GM23338 (cell line): ENCODE results near the gene SORBS2. TPM values are rescaled to one million over a fixed set of nuclear protein-coding genes. Genes with fewer than 3 reads are reported as not detected.

Experiments
- ATAC-seq: fragments of 200-7000 bp; cut with Tn5 transposase; 3 replicates; pipeline ENCODE4 v1.9.1; 2020
- DNase-seq: peaks from one replicate; pipeline ENCODE4 v3.0.0-alpha.2; 2015; ENCODE audit warnings: low spot score
- H2AFZ ChIP-seq: fragments of 200-600 bp; sonication (generic); 2 replicates; pipeline ENCODE4 v1.8.0; 2016; ENCODE audit warnings: antibody characterized with exemption, mild to moderate bottlenecking, moderate library complexity
- H3F3A ChIP-seq: fragments of 200-600 bp; sonication (generic); replicated peaks from 2 replicates; pipeline ENCODE4 v1.8.0; 2017; ENCODE audit warnings: antibody characterized with exemption, mixed run types, low read depth
- H3K27ac ChIP-seq: fragments of 200-600 bp; sonication (generic); 2 replicates; pipeline ENCODE4 v1.6.1; 2016; ENCODE audit warnings: low read depth
- H3K27me3 ChIP-seq: fragments of 200-600 bp; sonication (generic); 2 replicates; pipeline ENCODE4 v1.8.0; 2016; ENCODE audit warnings: mild to moderate bottlenecking, mixed run types, moderate library complexity; ENCODE audit not compliant: insufficient read depth
- H3K36me3 ChIP-seq: fragments of 200-600 bp; sonication (generic); 2 replicates; pipeline ENCODE4 v1.8.0; 2016; ENCODE audit warnings: mild to moderate bottlenecking; ENCODE audit not compliant: insufficient read depth
- H3K4me1 ChIP-seq: fragments of 200-600 bp; sonication (generic); 2 replicates; pipeline ENCODE4 v1.8.0; 2016; ENCODE audit warnings: mild to moderate bottlenecking, moderate library complexity; ENCODE audit not compliant: insufficient read depth
- H3K4me2 ChIP-seq: fragments of 200-600 bp; sonication (generic); 2 replicates; pipeline ENCODE4 v1.7.1; 2017; ENCODE audit warnings: mixed run types
- H3K4me3 ChIP-seq: fragments of 200-600 bp; sonication (generic); 2 replicates; pipeline ENCODE4 v1.6.1; 2016; ENCODE audit warnings: mixed run types
- H3K79me2 ChIP-seq: fragments of 200-600 bp; sonication (generic); replicated peaks from 2 replicates; pipeline ENCODE4 v1.8.0; 2017; ENCODE audit warnings: mild to moderate bottlenecking; ENCODE audit not compliant: insufficient read depth
- H3K9me2 ChIP-seq: fragments of 200-600 bp; sonication (generic); 2 replicates; pipeline ENCODE4 v1.8.0; 2017; ENCODE audit not compliant: insufficient read depth
- H4K20me1 ChIP-seq: fragments of 200-600 bp; sonication (generic); replicated peaks from 2 replicates; pipeline ENCODE4 v1.8.0; 2017; ENCODE audit warnings: mild to moderate bottlenecking; ENCODE audit not compliant: insufficient read depth
- H3K27ac Mint-ChIP-seq: 2 replicates; pipeline ENCODE4 v1.8.0; 2020; ENCODE audit warnings: inconsistent platforms, mild to moderate bottlenecking, moderate library complexity, mixed read lengths
- H3K27me3 Mint-ChIP-seq: 3 replicates; pipeline ENCODE4 v1.8.0; 2022; ENCODE audit warnings: low read depth, mild to moderate bottlenecking, moderate library complexity, mixed read lengths, inconsistent platforms; ENCODE audit not compliant: insufficient read depth, poor library complexity
- H3K36me3 Mint-ChIP-seq: 3 replicates; pipeline ENCODE4 v1.8.0; 2021; ENCODE audit warnings: low read depth, mild to moderate bottlenecking, inconsistent platforms, moderate library complexity, mixed read lengths
- H3K4me1 Mint-ChIP-seq: 3 replicates; pipeline ENCODE4 v1.8.0; 2020; ENCODE audit warnings: mild to moderate bottlenecking, inconsistent platforms, mixed read lengths
- H3K4me3 Mint-ChIP-seq: 3 replicates; pipeline ENCODE4 v1.8.0; 2021; ENCODE audit warnings: moderate library complexity, mild to moderate bottlenecking, inconsistent platforms, mixed read lengths
- H3K9me3 Mint-ChIP-seq: 3 replicates; pipeline ENCODE4 v1.8.0; 2020; ENCODE audit warnings: moderate library complexity, mild to moderate bottlenecking, inconsistent platforms, mixed read lengths
- CREB1 ChIP-seq: fragments of 250-450 bp; sonication (Bioruptor Pico); IDR thresholded peaks from 2 replicates; pipeline ENCODE4 v1.5.0; 2020; ENCODE audit warnings: low read depth, mild to moderate bottlenecking, moderate library complexity
- REST ChIP-seq: IDR thresholded peaks from one replicate; pipeline ENCODE4 v1.6.1; 2018; ENCODE audit warnings: antibody characterized with exemption; ENCODE audit not compliant: unreplicated experiment
- polyA plus RNA-seq: library from polyadenylated mRNA; unstranded; fragments of >200 nt; fragmentation: Nextera tagmentation; extraction: Ambion mirVana; gene quantifications from 2 replicates; pipeline ENCODE4 v1.2.1, GENCODE V29; 2016
- total RNA-seq: library from RNA; depleted of rRNA; stranded (reverse); fragments of >200 nt; shearing (Covaris generic); gene quantifications from 2 replicates; pipeline ENCODE4 v1.2.3, GENCODE V29; 2014
- TF ChIP-seq, protein P1 (sequence below), 2 experiments: fragments of 200-600 bp in 1 of 2; sonication (generic) in 1 of 2; conservative IDR thresholded peaks; 2 replicates each; pipeline versions ENCODE4 v1.5.1 to v1.6.1; 2016 to 2017; ENCODE audit warnings: antibody characterized with exemption in 2 of 2, low read depth in 2 of 2, mild to moderate bottlenecking in 2 of 2, moderate library complexity in 1 of 2

The SORBS2 gene
- total and polyA plus RNA-seq, 2 experiments from 2014 or later: 17.8 to 27.6 TPM

DNA sequence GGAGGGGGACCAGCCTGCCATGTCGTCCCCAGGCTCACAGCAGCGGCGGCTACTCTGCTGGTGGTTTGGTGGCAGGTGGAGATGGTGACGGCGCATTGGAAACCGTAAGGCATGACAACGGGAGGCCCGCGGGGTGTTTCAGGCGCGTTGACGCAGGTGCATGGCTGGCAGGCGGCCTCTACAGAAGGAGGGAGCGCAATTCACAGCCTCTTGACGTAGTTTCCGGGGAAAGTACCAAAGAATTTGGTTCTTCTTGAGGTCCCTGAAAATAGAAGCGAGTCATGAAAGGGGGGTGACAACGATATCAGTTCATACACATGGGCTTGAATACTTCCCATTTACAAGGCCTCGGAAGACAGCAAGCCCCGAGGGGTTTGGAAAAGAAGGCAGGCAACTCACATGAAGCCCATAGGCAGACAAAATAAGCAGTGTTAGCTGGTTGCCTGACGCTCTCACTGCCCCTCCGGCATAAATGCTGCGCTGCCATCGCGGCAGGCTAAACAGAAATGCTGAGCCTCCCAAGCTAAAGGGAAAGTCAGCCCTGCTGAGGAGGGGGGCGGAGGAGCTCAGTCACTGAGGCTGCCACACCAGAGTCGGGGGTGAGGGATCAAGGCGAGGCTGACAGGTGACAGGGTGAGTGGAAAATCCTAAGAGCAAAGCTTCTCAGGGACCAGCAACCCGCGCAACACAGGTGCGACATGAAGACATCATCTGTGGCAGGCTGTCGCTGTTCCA lies 224.4 kb downstream of the SORBS2 start:
- H3K4me3 ChIP-seq: peak overlapping the region; percentile 42
- H3K27ac Mint-ChIP-seq: peak overlapping the region; percentile 84

More for the DNA sequence above, 224.4 kb downstream of the SORBS2 start:
- Histone ChIP-seq H3K27me3 (peaks cover 29% of the 10 kb centered on the region), H3K4me2 (peak overlapping the region; percentile 70), H3K27ac (no peak overlapping the region), H3F3A (peaks cover 7% of the 10 kb centered on the region; the same call in 1 of the 2 replicates), H3K4me1 (peaks cover 50% of the 10 kb centered on the region), H4K20me1 (no peaks in the 10 kb centered on the region), H3K79me2 (no peaks in the 10 kb centered on the region), H3K36me3 (no peaks in the 10 kb centered on the region), H2AFZ (peak overlapping the region; percentile 74), H3K9me2 (no peaks in the 10 kb centered on the region)
- DNase-seq: peak; percentile 95
- Mint-ChIP-seq H3K27me3 (peaks cover 19% of the 10 kb centered on the region), H3K4me1 (peaks cover 58% of the 10 kb centered on the region), H3K4me3 (peak overlapping the region; percentile 68), H3K36me3 (no peaks in the 10 kb centered on the region), H3K9me3 (no peaks in the 10 kb centered on the region; the same call in 2 of the 3 replicates)
- no peak for TF ChIP-seq REST
- TF ChIP-seq CREB1 (CRISPR knock-in tag): peak; percentile 86
- TF ChIP-seq, protein P1, sequence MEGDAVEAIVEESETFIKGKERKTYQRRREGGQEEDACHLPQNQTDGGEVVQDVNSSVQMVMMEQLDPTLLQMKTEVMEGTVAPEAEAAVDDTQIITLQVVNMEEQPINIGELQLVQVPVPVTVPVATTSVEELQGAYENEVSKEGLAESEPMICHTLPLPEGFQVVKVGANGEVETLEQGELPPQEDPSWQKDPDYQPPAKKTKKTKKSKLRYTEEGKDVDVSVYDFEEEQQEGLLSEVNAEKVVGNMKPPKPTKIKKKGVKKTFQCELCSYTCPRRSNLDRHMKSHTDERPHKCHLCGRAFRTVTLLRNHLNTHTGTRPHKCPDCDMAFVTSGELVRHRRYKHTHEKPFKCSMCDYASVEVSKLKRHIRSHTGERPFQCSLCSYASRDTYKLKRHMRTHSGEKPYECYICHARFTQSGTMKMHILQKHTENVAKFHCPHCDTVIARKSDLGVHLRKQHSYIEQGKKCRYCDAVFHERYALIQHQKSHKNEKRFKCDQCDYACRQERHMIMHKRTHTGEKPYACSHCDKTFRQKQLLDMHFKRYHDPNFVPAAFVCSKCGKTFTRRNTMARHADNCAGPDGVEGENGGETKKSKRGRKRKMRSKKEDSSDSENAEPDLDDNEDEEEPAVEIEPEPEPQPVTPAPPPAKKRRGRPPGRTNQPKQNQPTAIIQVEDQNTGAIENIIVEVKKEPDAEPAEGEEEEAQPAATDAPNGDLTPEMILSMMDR (conservative IDR thresholded peaks at IDR 0.05; ENCODE audit: low read depth in 2 of 2): no peak
- peak; percentile 90 for ATAC-seq
